HepG2 (cell line): ENCODE results near the gene BFSP1. TPM values are rescaled to one million over a fixed set of nuclear protein-coding genes. Genes with fewer than 3 reads are reported as not detected.

Source experiments
- ATAC-seq: fragments of 200-7000 bp; cut with Tn5 transposase; 3 replicates; pipeline ENCODE4 v1.9.1; 2020; ENCODE audit warnings: mild to moderate bottlenecking, moderate library complexity
- BruUV-seq: library from RNA; stranded (reverse); fragments of 400-500 nt; replicated peaks from 2 replicates; lab custom pipeline; 2021; lab: Mats Ljungman, UMichigan
- CTCF ChIA-PET: fragments of 300-600 bp; formaldehyde crosslinking; extraction: SDS; loops from one replicate; lab custom pipeline; 2021; ENCODE audit warnings: low total read pairs, inconsistent platforms, low intra/inter-chr PET ratio; lab: Yijun Ruan, JAX
- POLR2A ChIA-PET: fragments of 350-600 bp; sonication (Branson Sonifier 250); formaldehyde crosslinking; loops from one replicate; lab custom pipeline; 2020; ENCODE audit warnings: antibody characterized with exemption, inconsistent platforms; lab: Yijun Ruan, JAX
- DNase-seq: peaks from one replicate; pipeline ENCODE4 v3.0.0-alpha.2; 2015; ENCODE audit warnings: low spot score
- FAIRE-seq: peaks from 3 replicates; lab custom pipeline; 2011; peaks lifted over from hg19 to GRCh38; lab: Jason Lieb, UNC
- H2AFZ ChIP-seq: one replicate; pipeline ENCODE4 v1.6.1; 2011; ENCODE audit warnings: low read length, inconsistent platforms
- H3K27ac ChIP-seq: fragments of 300-600 bp; 3 replicates; pipeline ENCODE4 v1.8.0; 2011; ENCODE audit warnings: mixed run types, mild to moderate bottlenecking, mixed read lengths, low read length, inconsistent platforms; ENCODE audit not compliant: insufficient read depth; ENCODE audit errors: extremely low read length
- H3K27me3 ChIP-seq, 2 experiments: fragments of 200-600 bp in 1 of 2; 2 replicates in 1 of 2; 3 replicates in 1 of 2; pipeline versions ENCODE4 v1.6.0 to v1.8.0; 2011; ENCODE audit warnings: low read length in 2 of 2, mild to moderate bottlenecking in 2 of 2, moderate library complexity in 2 of 2, inconsistent platforms in 1 of 2; ENCODE audit not compliant: insufficient read depth in 2 of 2, control insufficient read depth in 1 of 2
- H3K36me3 ChIP-seq, 2 experiments: fragments of 200-600 bp in 1 of 2; replicated peaks in 1 of 2; 2 replicates in 1 of 2; 3 replicates in 1 of 2; pipeline versions ENCODE4 v1.5.1 to v1.8.0; 2011; ENCODE audit warnings: low read length in 2 of 2, inconsistent platforms in 1 of 2; ENCODE audit not compliant: insufficient read depth in 2 of 2, control insufficient read depth in 1 of 2
- H3K4me1 ChIP-seq: 2 replicates; pipeline ENCODE4 v1.5.1; 2012; ENCODE audit warnings: low read length, inconsistent platforms; ENCODE audit not compliant: insufficient read depth
- H3K4me2 ChIP-seq: 2 replicates; pipeline ENCODE4 v1.6.0; 2011; ENCODE audit warnings: low read depth, low read length, inconsistent platforms
- H3K4me3 ChIP-seq, 3 experiments: fragments of 200-600 bp in 1 of 3; sonication (generic), shearing (Covaris generic) in 1 of 3; replicated peaks in 1 of 3; 2 replicates each; pipeline ENCODE4 v1.5.1; 2011 to 2016; ENCODE audit warnings: low read length in 3 of 3, inconsistent platforms in 2 of 3, low read depth in 2 of 3, mild to moderate bottlenecking in 2 of 3, control low read depth in 1 of 3, mixed read lengths in 1 of 3; ENCODE audit not compliant: insufficient read depth in 1 of 3
- H3K79me2 ChIP-seq: one replicate; pipeline ENCODE4 v1.6.1; 2011; ENCODE audit warnings: low read length, inconsistent platforms; ENCODE audit not compliant: insufficient read depth
- H3K9ac ChIP-seq: 2 replicates; pipeline ENCODE4 v1.6.0; 2011; ENCODE audit warnings: mild to moderate bottlenecking, low read depth, low read length, inconsistent platforms; ENCODE audit not compliant: insufficient read depth
- H3K9me3 ChIP-seq: 2 replicates; pipeline ENCODE4 v1.5.1; 2012; ENCODE audit warnings: mild to moderate bottlenecking, low read length
- H4K20me1 ChIP-seq: 2 replicates; pipeline ENCODE4 v1.6.0; 2011; ENCODE audit warnings: inconsistent platforms, mild to moderate bottlenecking, low read length, moderate library complexity; ENCODE audit not compliant: insufficient read depth
- BATF2 ChIP-seq: sonication (generic); formaldehyde crosslinking; IDR thresholded peaks from 2 replicates; pipeline ENCODE4 v1.8.0; 2022; ENCODE audit warnings: mild to moderate bottlenecking, missing genetic modification reagents, moderate library complexity
- BCL3 ChIP-seq: sonication (generic); formaldehyde crosslinking; IDR thresholded peaks from 2 replicates; pipeline ENCODE4 v1.5.1; 2020; ENCODE audit warnings: mild to moderate bottlenecking, missing genetic modification reagents, moderate library complexity
- CBX2 ChIP-seq, 2 experiments: fragments of 200-600 bp in 1 of 2; sonication (generic); formaldehyde crosslinking in 1 of 2; IDR thresholded peaks; 2 replicates each; pipeline versions ENCODE4 v1.7.0 to v1.8.1; 2018 to 2022; ENCODE audit warnings: low read depth in 2 of 2, low read length in 1 of 2, mild to moderate bottlenecking in 1 of 2, missing genetic modification reagents in 1 of 2
- CREM ChIP-seq, 2 experiments: sonication (generic) in 1 of 2; formaldehyde crosslinking in 1 of 2; IDR thresholded peaks; 2 replicates each; pipeline versions ENCODE4 v1.4.0 to v1.6.1; 2016 to 2020; ENCODE audit warnings: antibody characterized with exemption in 1 of 2, mild to moderate bottlenecking in 1 of 2, missing genetic modification reagents in 1 of 2
- DRAP1 ChIP-seq: IDR thresholded peaks from 2 replicates; pipeline ENCODE4 v1.6.1; 2016; ENCODE audit warnings: missing genetic modification reagents, missing compliant biosample characterization
- HMG20A ChIP-seq: IDR thresholded peaks from 2 replicates; pipeline ENCODE4 v1.6.1; 2016; ENCODE audit warnings: borderline replicate concordance
- KAT8 ChIP-seq: IDR thresholded peaks from 2 replicates; pipeline ENCODE4 v1.6.1; 2016; ENCODE audit warnings: missing genetic modification reagents, missing compliant biosample characterization
- NFYC ChIP-seq: IDR thresholded peaks from 2 replicates; pipeline ENCODE4 v1.6.1; 2016; ENCODE audit warnings: missing genetic modification reagents, missing compliant biosample characterization
- PITX1 ChIP-seq: sonication (generic); formaldehyde crosslinking; IDR thresholded peaks from 2 replicates; pipeline ENCODE4 v1.5.1; 2020; ENCODE audit warnings: mild to moderate bottlenecking, missing genetic modification reagents
- SOX6 ChIP-seq, 2 experiments: fragments of 450-650 bp in 1 of 2; sonication (generic) in 1 of 2; formaldehyde crosslinking in 1 of 2; IDR thresholded peaks; 2 replicates each; pipeline versions ENCODE4 v1.4.0 to v1.6.1; 2017 to 2020; ENCODE audit warnings: antibody characterized with exemption in 1 of 2, mild to moderate bottlenecking in 1 of 2, missing genetic modification reagents in 1 of 2
- ZNF207 ChIP-seq: fragments of 450-650 bp; IDR thresholded peaks from 2 replicates; pipeline ENCODE4 v1.6.1; 2016; ENCODE audit warnings: antibody characterized with exemption, borderline replicate concordance
- ZNF329 ChIP-seq: sonication (generic); formaldehyde crosslinking; IDR thresholded peaks from 2 replicates; pipeline ENCODE4 v1.9.0; 2021; ENCODE audit warnings: low read depth, mild to moderate bottlenecking, missing genetic modification reagents
- ZNF431 ChIP-seq: sonication (generic); formaldehyde crosslinking; IDR thresholded peaks from 2 replicates; pipeline ENCODE4 v1.9.0; 2022; ENCODE audit warnings: missing genetic modification reagents, low read depth, mild to moderate bottlenecking, borderline replicate concordance
- ZNF468 ChIP-seq: sonication (generic); formaldehyde crosslinking; IDR thresholded peaks from 2 replicates; pipeline ENCODE4 v1.8.0; 2022; ENCODE audit warnings: mild to moderate bottlenecking, moderate library complexity, missing genetic modification reagents
- ZNF501 ChIP-seq: sonication (generic); formaldehyde crosslinking; IDR thresholded peaks from 2 replicates; pipeline ENCODE4 v1.5.1; 2020; ENCODE audit warnings: mild to moderate bottlenecking, moderate library complexity, missing genetic modification reagents
- ZNF687 ChIP-seq: sonication (generic); formaldehyde crosslinking; IDR thresholded peaks from 2 replicates; pipeline ENCODE4 v1.5.1; 2020; ENCODE audit warnings: mild to moderate bottlenecking, missing genetic modification reagents, moderate library complexity
- WGBS: methylation state at CpG from one replicate; pipeline ENCODE4 v1.1.6; 2017; ENCODE audit warnings: low lambda C conversion rate; 5-methylcytosine and 5-hydroxymethylcytosine counted together
- in situ Hi-C: cut with HindIII; loops from 2 replicates; pipeline ENCODE4 v1.10.0; 2017; ENCODE audit warnings: low pct_unique_long_range_greater_than_20kb; ENCODE audit not compliant: extremely low pct_ligation_motif_present
- intact Hi-C: fragments of 100-400 bp; cut with micrococcal nuclease; formaldehyde crosslinking; loops from one replicate; pipeline ENCODE4 v1.10.0; 2022; ENCODE audit not compliant: unreplicated experiment
- polyA plus RNA-seq, 8 experiments: library from polyadenylated mRNA; depleted of rRNA in 3 of 8; stranded (reverse) in 7 of 8; unstranded in 1 of 8; fragments of >200 nt; fragmentation: Illumina TruSeq in 4 of 8; extraction: Trizol in 4 of 8; gene quantifications; 2 replicates each; pipeline versions ENCODE4 v1.2.1 to v1.2.3, GENCODE V29; 2011 to 2016; ENCODE audit warnings: low read depth in 4 of 8, missing spikeins in 1 of 8, mixed read lengths in 1 of 8; ENCODE audit not compliant: insufficient read depth in 1 of 8
- total RNA-seq, 5 experiments: library from RNA; depleted of rRNA; stranded (reverse); fragments of >200 nt; fragmentation: Illumina TruSeq; extraction: Trizol; gene quantifications; 2 replicates each; pipeline ENCODE4 v1.2.3, GENCODE V29; 2016; ENCODE audit warnings: low read depth in 1 of 5

Gene BFSP1
- total and polyA plus RNA-seq, 2 of the 13 experiments (the other 11 are each of a cell fraction or from before 2014, with no cell fraction given): 0.22 to 0.26 TPM

- TF ChIP-seq ZNF687 (CRISPR knock-in tag) (no peak), NFYC (peak; percentile 90)
These were observed 2.2 kb upstream of the BFSP1 start (continued) for GRCh38 chr20:17533396-17533795.

GRCh38 chr20:17531665-17532025, 466 bp upstream of the BFSP1 start:
- peak overlapping the region; percentile 73 for H3K4me2 ChIP-seq
- 31% methylated on average over 5 of the region's 5 CpGs for WGBS
- in situ Hi-C loops: loop anchor here (10.0 kb wide), 1 partner anchor 403 kb away; no protein-coding TSS in a partner anchor
- TF ChIP-seq PITX1 (CRISPR knock-in tag) (no peak), BCL3 (CRISPR knock-in tag) (no peak), CREM (IDR thresholded peaks at IDR 0.05) (0 out of 2 replicates have a peak, but pooled peaks have one; percentile 25), CREM (CRISPR knock-in tag; IDR thresholded peaks at IDR 0.05) (no peak), ZNF207 (no peak), ZNF431 (CRISPR knock-in tag) (no peak), ZNF468 (CRISPR knock-in tag) (0 out of 2 replicates have a peak, but pooled peaks have one; percentile 7), KAT8 (CRISPR knock-in tag) (no peak), CBX2 (IDR thresholded peaks at IDR 0.05; ENCODE audit: low read depth, low read length) (peak; percentile 71), CBX2 (CRISPR knock-in tag; IDR thresholded peaks at IDR 0.05; ENCODE audit: low read depth) (no peak), SOX6 (IDR thresholded peaks at IDR 0.05) (no peak), SOX6 (CRISPR knock-in tag; IDR thresholded peaks at IDR 0.05) (no peak), HMG20A (CRISPR knock-in tag) (no peak), ZNF501 (peak; percentile 59; the same call in 1 of the 2 replicates), ZNF329 (CRISPR knock-in tag) (no peak), DRAP1 (CRISPR knock-in tag) (0 out of 2 replicates have a peak, but pooled peaks have one; percentile 5), BATF2 (CRISPR knock-in tag) (no peak)

More at GRCh38 chr20:17531665-17532025, 466 bp upstream of the BFSP1 start:
- CTCF ChIA-PET: interaction anchor here (0.9 kb wide), 1 partner anchor 26 kb away, joined by 3 read pairs; no protein-coding TSS in a partner anchor
- H3K4me1 ChIP-seq: peaks cover 29% of the 10 kb centered on the region
- no peaks in the 10 kb centered on the region for H3K79me2 ChIP-seq
- no peaks in the 10 kb centered on the region; the same call in 1 of the 2 replicates for H4K20me1 ChIP-seq
- POLR2A ChIA-PET: interaction anchor here (0.8 to 1.4 kb wide), 5 partner anchors 38 to 756 kb away, joined by 3 to 4 read pairs (median 3); partner anchors contain the start of genes DSTN and ZNF133
- DNase-seq (no peak), ATAC-seq (no peak), FAIRE-seq (no peak)
- no peaks in the 10 kb centered on the region for H3K36me3 ChIP-seq
- H3K9ac ChIP-seq: peak overlapping the region; percentile 40
- H3K4me3 ChIP-seq: peak overlapping the region; percentile 41 to 67 (median 49)
- intact Hi-C loops: loop anchor here (1.0 to 5.0 kb wide), 2 partner anchors 26 to 466 kb away; no protein-coding TSS in a partner anchor
- H3K27ac ChIP-seq: no peak overlapping the region
- no peaks in the 10 kb centered on the region for H3K9me3 ChIP-seq
- H2AFZ ChIP-seq: peak overlapping the region; percentile 8
- H3K27me3 ChIP-seq: peaks cover 0 to 10% of the 10 kb centered on the region in 2 experiments; a peak in 2 of 5 replicates
- BruUV-seq: TSS peak; percentile 83
